Astrocyte (in vitro differentiated cells and primary cell): ENCODE results near the gene ZNF516. TPM values are rescaled to one million over a fixed set of nuclear protein-coding genes. Genes with fewer than 3 reads are reported as not detected.

Source experiments
- DNase-seq: peaks from one replicate; pipeline ENCODE4 v3.0.0-alpha.2; 2010; ENCODE audit warnings: low read depth
- FAIRE-seq: peaks from 2 replicates; lab custom pipeline; 2011; peaks lifted over from hg19 to GRCh38; lab: Jason Lieb, UNC
- H2AFZ ChIP-seq: 2 replicates; pipeline ENCODE4 v1.6.0; 2012; ENCODE audit warnings: low read depth, low read length, inconsistent platforms
- H3K27ac ChIP-seq: 2 replicates; pipeline ENCODE4 v1.5.1; 2011; ENCODE audit warnings: low read depth, low read length, inconsistent platforms
- H3K27me3 ChIP-seq: 2 replicates; pipeline ENCODE4 v1.6.0; 2011; ENCODE audit warnings: low read length, inconsistent platforms; ENCODE audit not compliant: insufficient read depth
- H3K36me3 ChIP-seq: 2 replicates; pipeline ENCODE4 v1.5.1; 2011; ENCODE audit warnings: low read length, inconsistent platforms; ENCODE audit not compliant: insufficient read depth
- H3K4me1 ChIP-seq: 2 replicates; pipeline ENCODE4 v1.5.1; 2011; ENCODE audit warnings: low read length, inconsistent platforms; ENCODE audit not compliant: insufficient read depth
- H3K4me2 ChIP-seq: 2 replicates; pipeline ENCODE4 v1.6.0; 2012; ENCODE audit warnings: low read length, inconsistent platforms
- H3K4me3 ChIP-seq: 2 replicates; pipeline ENCODE4 v1.5.1; 2011; ENCODE audit warnings: low read depth, mild to moderate bottlenecking, low read length, inconsistent platforms; ENCODE audit not compliant: insufficient read depth
- H3K79me2 ChIP-seq: 2 replicates; pipeline ENCODE4 v1.6.0; 2012; ENCODE audit warnings: mild to moderate bottlenecking, low read length, inconsistent platforms; ENCODE audit not compliant: insufficient read depth
- H3K9ac ChIP-seq: 2 replicates; pipeline ENCODE4 v1.6.0; 2012; ENCODE audit warnings: mild to moderate bottlenecking, low read length, inconsistent platforms
- H3K9me3 ChIP-seq: 2 replicates; pipeline ENCODE4 v1.5.1; 2012; ENCODE audit warnings: low read depth, mild to moderate bottlenecking, low read length, inconsistent platforms; ENCODE audit not compliant: insufficient read depth
- H4K20me1 ChIP-seq: 2 replicates; pipeline ENCODE4 v1.6.0; 2012; ENCODE audit warnings: low read length, inconsistent platforms; ENCODE audit not compliant: insufficient read depth
- H3K27ac Mint-ChIP-seq: one replicate; pipeline ENCODE4 v1.8.0; 2021; ENCODE audit warnings: mild to moderate bottlenecking, mixed read lengths; ENCODE audit not compliant: unreplicated experiment
- H3K27me3 Mint-ChIP-seq: one replicate; pipeline ENCODE4 v1.8.0; 2021; ENCODE audit warnings: low read depth, mixed read lengths; ENCODE audit not compliant: unreplicated experiment
- H3K36me3 Mint-ChIP-seq: one replicate; pipeline ENCODE4 v1.8.0; 2021; ENCODE audit warnings: low read depth, mixed read lengths; ENCODE audit not compliant: unreplicated experiment
- H3K4me1 Mint-ChIP-seq: one replicate; pipeline ENCODE4 v1.8.0; 2021; ENCODE audit warnings: low read depth, mixed read lengths; ENCODE audit not compliant: unreplicated experiment
- H3K4me3 Mint-ChIP-seq: one replicate; pipeline ENCODE4 v1.8.0; 2021; ENCODE audit warnings: mild to moderate bottlenecking, moderate library complexity, mixed read lengths; ENCODE audit not compliant: unreplicated experiment
- H3K9me3 Mint-ChIP-seq: one replicate; pipeline ENCODE4 v1.8.0; 2021; ENCODE audit warnings: mild to moderate bottlenecking, mixed read lengths; ENCODE audit not compliant: unreplicated experiment
- EZH2 ChIP-seq: IDR thresholded peaks from 2 replicates; pipeline ENCODE4 v1.6.1; 2012; ENCODE audit warnings: mild to moderate bottlenecking, low read length, inconsistent platforms; ENCODE audit not compliant: insufficient read depth
- total RNA-seq: library from RNA; stranded (reverse); gene quantifications from 2 replicates; pipeline ENCODE4 v1.2.1, GENCODE V29; 2021
- TF ChIP-seq, protein P1 (sequence below): IDR thresholded peaks from 2 replicates; pipeline ENCODE4 v1.5.1; 2011; ENCODE audit warnings: low read depth, mild to moderate bottlenecking, inconsistent platforms, low read length, moderate library complexity; ENCODE audit not compliant: insufficient read depth

The ZNF516 gene
- total RNA-seq, 1 donor from 2014 or later, result 59.8 TPM

DNA sequence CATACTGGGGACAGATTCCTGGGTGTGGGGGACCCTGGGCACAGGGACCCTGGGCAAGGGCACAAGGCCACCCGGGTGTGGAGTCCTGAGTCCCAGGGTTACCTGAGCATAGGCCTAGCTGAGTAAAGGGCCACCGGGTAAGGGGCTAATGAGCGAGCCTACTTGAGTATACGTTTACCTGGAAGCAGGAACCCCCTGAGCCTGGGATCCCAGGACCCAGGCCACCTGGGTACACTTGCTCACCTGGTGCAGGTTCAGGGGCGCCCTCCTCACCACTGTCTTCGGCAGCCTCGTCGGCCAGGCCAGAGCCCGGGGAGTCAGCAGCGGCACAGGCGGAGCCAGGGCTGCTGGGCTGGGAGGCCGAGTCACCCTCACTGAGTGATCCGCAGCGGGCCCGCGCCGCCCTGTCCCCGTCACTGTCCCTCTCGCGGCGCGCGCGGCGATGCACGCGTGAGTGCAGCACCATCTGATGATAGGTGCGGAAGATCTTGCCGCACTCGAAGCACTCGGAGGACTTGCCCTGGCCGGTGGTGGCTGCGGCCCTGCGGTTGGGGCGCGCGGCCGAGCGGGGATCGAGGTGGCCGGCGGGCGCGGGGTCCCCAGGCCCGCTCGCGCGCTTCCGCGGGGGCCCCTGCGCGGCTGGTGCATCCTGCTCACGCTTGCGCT, 53.9 kb downstream of the ZNF516 start:
- FAIRE-seq (no peak), DNase-seq (no peak)
- peaks cover 20% of the 10 kb centered on the region for H3K4me1 ChIP-seq
- H3K36me3 ChIP-seq, result peaks cover 7% of the 10 kb centered on the region
- H2AFZ ChIP-seq, result no peak overlapping the region
- H3K4me2 ChIP-seq, result no peak overlapping the region
- Mint-ChIP-seq H3K27ac (no peak overlapping the region), H3K27me3 (no peaks in the 10 kb centered on the region), H3K36me3 (peaks cover 10% of the 10 kb centered on the region), H3K9me3 (no peaks in the 10 kb centered on the region), H3K4me3 (no peak overlapping the region), H3K4me1 (peaks cover 18% of the 10 kb centered on the region)
- no peaks in the 10 kb centered on the region for H3K9me3 ChIP-seq
- H3K27me3 ChIP-seq, result no peaks in the 10 kb centered on the region
- no peak overlapping the region for H3K4me3 ChIP-seq
- no peak overlapping the region for H3K27ac ChIP-seq
- peaks cover 85% of the 10 kb centered on the region for H3K79me2 ChIP-seq
- TF ChIP-seq EZH2, result no peak
- TF ChIP-seq, protein P1, sequence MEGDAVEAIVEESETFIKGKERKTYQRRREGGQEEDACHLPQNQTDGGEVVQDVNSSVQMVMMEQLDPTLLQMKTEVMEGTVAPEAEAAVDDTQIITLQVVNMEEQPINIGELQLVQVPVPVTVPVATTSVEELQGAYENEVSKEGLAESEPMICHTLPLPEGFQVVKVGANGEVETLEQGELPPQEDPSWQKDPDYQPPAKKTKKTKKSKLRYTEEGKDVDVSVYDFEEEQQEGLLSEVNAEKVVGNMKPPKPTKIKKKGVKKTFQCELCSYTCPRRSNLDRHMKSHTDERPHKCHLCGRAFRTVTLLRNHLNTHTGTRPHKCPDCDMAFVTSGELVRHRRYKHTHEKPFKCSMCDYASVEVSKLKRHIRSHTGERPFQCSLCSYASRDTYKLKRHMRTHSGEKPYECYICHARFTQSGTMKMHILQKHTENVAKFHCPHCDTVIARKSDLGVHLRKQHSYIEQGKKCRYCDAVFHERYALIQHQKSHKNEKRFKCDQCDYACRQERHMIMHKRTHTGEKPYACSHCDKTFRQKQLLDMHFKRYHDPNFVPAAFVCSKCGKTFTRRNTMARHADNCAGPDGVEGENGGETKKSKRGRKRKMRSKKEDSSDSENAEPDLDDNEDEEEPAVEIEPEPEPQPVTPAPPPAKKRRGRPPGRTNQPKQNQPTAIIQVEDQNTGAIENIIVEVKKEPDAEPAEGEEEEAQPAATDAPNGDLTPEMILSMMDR, result no peak
- H4K20me1 ChIP-seq, result peaks cover 53% of the 10 kb centered on the region
- no peak overlapping the region for H3K9ac ChIP-seq

DNA sequence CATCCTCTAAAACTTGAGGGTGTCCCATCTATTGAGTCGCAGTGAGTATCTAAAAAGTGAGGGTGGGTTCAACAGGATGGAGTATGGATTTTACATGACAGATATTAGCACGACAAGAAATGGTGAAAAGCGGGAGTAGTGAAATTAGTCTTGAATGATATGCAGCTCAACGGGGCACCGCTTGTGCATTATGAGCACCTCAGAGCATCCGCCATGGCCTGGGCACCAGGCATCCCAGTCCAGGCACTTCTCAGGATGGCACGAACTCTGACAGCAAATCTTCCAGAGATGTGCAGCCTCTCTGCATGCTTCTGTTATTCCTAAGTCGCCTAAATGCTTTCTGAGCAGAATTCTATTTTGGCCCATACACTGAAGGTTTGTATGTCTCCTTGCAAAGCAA, 57.1 kb downstream of the ZNF516 start:
- DNase-seq (no peak), FAIRE-seq (no peak)
- Histone ChIP-seq H3K27me3 (no peaks in the 10 kb centered on the region), H3K9ac (no peak overlapping the region), H3K79me2 (peaks cover 91% of the 10 kb centered on the region), H3K4me2 (no peak overlapping the region), H3K9me3 (no peaks in the 10 kb centered on the region), H2AFZ (no peak overlapping the region), H3K27ac (no peak overlapping the region), H3K4me3 (no peak overlapping the region), H3K4me1 (no peaks in the 10 kb centered on the region), H3K36me3 (peaks cover 7% of the 10 kb centered on the region), H4K20me1 (peaks cover 65% of the 10 kb centered on the region)
- Mint-ChIP-seq H3K36me3 (peaks cover 18% of the 10 kb centered on the region), H3K4me3 (no peak overlapping the region), H3K4me1 (no peaks in the 10 kb centered on the region), H3K27ac (no peak overlapping the region), H3K27me3 (no peaks in the 10 kb centered on the region), H3K9me3 (no peaks in the 10 kb centered on the region)
- no peak for TF ChIP-seq EZH2

DNA sequence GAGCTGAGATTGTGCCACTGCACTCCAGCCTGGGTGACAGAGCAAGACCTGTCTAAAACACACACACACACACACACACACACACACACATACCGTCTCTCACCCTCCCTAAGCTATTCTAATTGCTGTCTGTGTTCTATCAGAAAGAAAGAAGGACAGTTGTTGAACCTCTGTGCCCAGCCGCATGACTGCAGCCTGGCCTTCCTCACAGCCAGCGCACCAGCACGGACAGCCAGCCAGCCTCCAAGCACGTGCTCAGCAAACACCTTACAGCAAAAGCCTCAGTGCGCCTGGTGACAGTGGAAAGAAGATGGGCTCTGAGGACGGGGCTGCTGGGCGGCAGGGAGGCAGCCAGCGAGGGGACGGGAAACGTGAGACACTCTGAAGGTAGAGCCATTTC, 58.0 kb downstream of the ZNF516 start:
- Histone ChIP-seq H2AFZ (no peak overlapping the region), H3K27ac (no peak overlapping the region), H3K4me2 (no peak overlapping the region), H3K4me3 (no peak overlapping the region), H4K20me1 (peaks cover 74% of the 10 kb centered on the region), H3K9me3 (no peaks in the 10 kb centered on the region), H3K79me2 (peaks cover 91% of the 10 kb centered on the region), H3K27me3 (no peaks in the 10 kb centered on the region), H3K4me1 (no peaks in the 10 kb centered on the region), H3K9ac (no peak overlapping the region), H3K36me3 (peaks cover 7% of the 10 kb centered on the region)
- H3K9me3 Mint-ChIP-seq, result no peaks in the 10 kb centered on the region
- DNase-seq, result no peak
- H3K27ac Mint-ChIP-seq, result no peak overlapping the region
- TF ChIP-seq, protein P1, result no peak
- TF ChIP-seq EZH2, result no peak
- H3K36me3 Mint-ChIP-seq, result peaks cover 27% of the 10 kb centered on the region
- H3K4me3 Mint-ChIP-seq, result no peak overlapping the region
- FAIRE-seq, result no peak
- no peaks in the 10 kb centered on the region for H3K4me1 Mint-ChIP-seq
- H3K27me3 Mint-ChIP-seq, result no peaks in the 10 kb centered on the region
